GM23338 (cell line): ENCODE data around the gene ANTKMT. TPM values are rescaled to one million over a fixed set of nuclear protein-coding genes. Genes with fewer than 3 reads are reported as not detected.

Source experiments
- ATAC-seq: fragments of 200-7000 bp; cut with Tn5 transposase; 3 replicates; pipeline ENCODE4 v1.9.1; 2020
- DNase-seq: peaks from one replicate; pipeline ENCODE4 v3.0.0-alpha.2; 2015; ENCODE audit warnings: low spot score
- H2AFZ ChIP-seq: fragments of 200-600 bp; sonication (generic); 2 replicates; pipeline ENCODE4 v1.8.0; 2016; ENCODE audit warnings: antibody characterized with exemption, mild to moderate bottlenecking, moderate library complexity
- H3F3A ChIP-seq: fragments of 200-600 bp; sonication (generic); replicated peaks from 2 replicates; pipeline ENCODE4 v1.8.0; 2017; ENCODE audit warnings: antibody characterized with exemption, mixed run types, low read depth
- H3K27ac ChIP-seq: fragments of 200-600 bp; sonication (generic); 2 replicates; pipeline ENCODE4 v1.6.1; 2016; ENCODE audit warnings: low read depth
- H3K27me3 ChIP-seq: fragments of 200-600 bp; sonication (generic); 2 replicates; pipeline ENCODE4 v1.8.0; 2016; ENCODE audit warnings: mild to moderate bottlenecking, mixed run types, moderate library complexity; ENCODE audit not compliant: insufficient read depth
- H3K36me3 ChIP-seq: fragments of 200-600 bp; sonication (generic); 2 replicates; pipeline ENCODE4 v1.8.0; 2016; ENCODE audit warnings: mild to moderate bottlenecking; ENCODE audit not compliant: insufficient read depth
- H3K4me1 ChIP-seq: fragments of 200-600 bp; sonication (generic); 2 replicates; pipeline ENCODE4 v1.8.0; 2016; ENCODE audit warnings: mild to moderate bottlenecking, moderate library complexity; ENCODE audit not compliant: insufficient read depth
- H3K4me2 ChIP-seq: fragments of 200-600 bp; sonication (generic); 2 replicates; pipeline ENCODE4 v1.7.1; 2017; ENCODE audit warnings: mixed run types
- H3K4me3 ChIP-seq: fragments of 200-600 bp; sonication (generic); 2 replicates; pipeline ENCODE4 v1.6.1; 2016; ENCODE audit warnings: mixed run types
- H3K79me2 ChIP-seq: fragments of 200-600 bp; sonication (generic); replicated peaks from 2 replicates; pipeline ENCODE4 v1.8.0; 2017; ENCODE audit warnings: mild to moderate bottlenecking; ENCODE audit not compliant: insufficient read depth
- H3K9me2 ChIP-seq: fragments of 200-600 bp; sonication (generic); 2 replicates; pipeline ENCODE4 v1.8.0; 2017; ENCODE audit not compliant: insufficient read depth
- H4K20me1 ChIP-seq: fragments of 200-600 bp; sonication (generic); replicated peaks from 2 replicates; pipeline ENCODE4 v1.8.0; 2017; ENCODE audit warnings: mild to moderate bottlenecking; ENCODE audit not compliant: insufficient read depth
- H3K27ac Mint-ChIP-seq: 2 replicates; pipeline ENCODE4 v1.8.0; 2020; ENCODE audit warnings: inconsistent platforms, mild to moderate bottlenecking, moderate library complexity, mixed read lengths
- H3K27me3 Mint-ChIP-seq: 3 replicates; pipeline ENCODE4 v1.8.0; 2022; ENCODE audit warnings: low read depth, mild to moderate bottlenecking, moderate library complexity, mixed read lengths, inconsistent platforms; ENCODE audit not compliant: insufficient read depth, poor library complexity
- H3K36me3 Mint-ChIP-seq: 3 replicates; pipeline ENCODE4 v1.8.0; 2021; ENCODE audit warnings: low read depth, mild to moderate bottlenecking, inconsistent platforms, moderate library complexity, mixed read lengths
- H3K4me1 Mint-ChIP-seq: 3 replicates; pipeline ENCODE4 v1.8.0; 2020; ENCODE audit warnings: mild to moderate bottlenecking, inconsistent platforms, mixed read lengths
- H3K4me3 Mint-ChIP-seq: 3 replicates; pipeline ENCODE4 v1.8.0; 2021; ENCODE audit warnings: moderate library complexity, mild to moderate bottlenecking, inconsistent platforms, mixed read lengths
- H3K9me3 Mint-ChIP-seq: 3 replicates; pipeline ENCODE4 v1.8.0; 2020; ENCODE audit warnings: moderate library complexity, mild to moderate bottlenecking, inconsistent platforms, mixed read lengths
- CREB1 ChIP-seq: fragments of 250-450 bp; sonication (Bioruptor Pico); IDR thresholded peaks from 2 replicates; pipeline ENCODE4 v1.5.0; 2020; ENCODE audit warnings: low read depth, mild to moderate bottlenecking, moderate library complexity
- CTCF ChIP-seq, 2 experiments: fragments of 200-600 bp in 1 of 2; sonication (generic) in 1 of 2; conservative IDR thresholded peaks; 2 replicates each; pipeline versions ENCODE4 v1.5.1 to v1.6.1; 2016 to 2017; ENCODE audit warnings: antibody characterized with exemption in 2 of 2, low read depth in 2 of 2, mild to moderate bottlenecking in 2 of 2, moderate library complexity in 1 of 2
- ETS1 ChIP-seq: IDR thresholded peaks from 2 replicates; pipeline ENCODE4 v1.6.1; 2016; ENCODE audit warnings: antibody characterized with exemption
- EZH2 ChIP-seq: fragments of 200-600 bp; sonication (generic); IDR thresholded peaks from one replicate; pipeline ENCODE4 v1.8.0; 2017; ENCODE audit warnings: antibody characterized with exemption, mild to moderate bottlenecking, low read depth; ENCODE audit not compliant: unreplicated experiment
- EZH2phosphoT487 ChIP-seq: fragments of 200-600 bp; sonication (generic); IDR thresholded peaks from one replicate; pipeline ENCODE4 v1.8.1; 2018; ENCODE audit warnings: antibody characterized with exemption; ENCODE audit not compliant: unreplicated experiment
- JUNB ChIP-seq: IDR thresholded peaks from one replicate; pipeline ENCODE4 v1.6.1; 2016; ENCODE audit warnings: antibody characterized with exemption; ENCODE audit not compliant: unreplicated experiment
- NANOG ChIP-seq: IDR thresholded peaks from 2 replicates; pipeline ENCODE4 v1.6.1; 2016; ENCODE audit warnings: antibody characterized with exemption, borderline replicate concordance
- POLR2AphosphoS5 ChIP-seq: IDR thresholded peaks from 2 replicates; pipeline ENCODE4 v1.6.1; 2016; ENCODE audit warnings: antibody characterized with exemption, low read depth
- REST ChIP-seq: IDR thresholded peaks from one replicate; pipeline ENCODE4 v1.6.1; 2018; ENCODE audit warnings: antibody characterized with exemption; ENCODE audit not compliant: unreplicated experiment
- STAT1 ChIP-seq: IDR thresholded peaks from one replicate; pipeline ENCODE4 v1.6.1; 2016; ENCODE audit warnings: antibody characterized with exemption; ENCODE audit not compliant: unreplicated experiment
- ZNF114 ChIP-seq: fragments of 250-450 bp; sonication (Bioruptor Pico); IDR thresholded peaks from 2 replicates; pipeline ENCODE4 v1.5.0; 2020; ENCODE audit warnings: mild to moderate bottlenecking, moderate library complexity
- ZNF331 ChIP-seq: fragments of 250-450 bp; sonication (Bioruptor Pico); IDR thresholded peaks from 2 replicates; pipeline ENCODE4 v1.5.0; 2020; ENCODE audit warnings: low read depth, mild to moderate bottlenecking, moderate library complexity
- polyA plus RNA-seq: library from polyadenylated mRNA; unstranded; fragments of >200 nt; fragmentation: Nextera tagmentation; extraction: Ambion mirVana; gene quantifications from 2 replicates; pipeline ENCODE4 v1.2.1, GENCODE V29; 2016
- total RNA-seq: library from RNA; depleted of rRNA; stranded (reverse); fragments of >200 nt; shearing (Covaris generic); gene quantifications from 2 replicates; pipeline ENCODE4 v1.2.3, GENCODE V29; 2014
- TF ChIP-seq, protein P1 (sequence below): fragments of 250-450 bp; sonication (Bioruptor Pico); IDR thresholded peaks from 2 replicates; pipeline ENCODE4 v1.5.0; 2020; ENCODE audit warnings: mild to moderate bottlenecking, moderate library complexity

Gene ANTKMT
- total and polyA plus RNA-seq, 2 experiments from 2014 or later = 23.8 to 37.2 TPM

- H2AFZ ChIP-seq = no peak overlapping the region
- Mint-ChIP-seq H3K27me3 (peaks cover 12% of the 10 kb centered on the region), H3K4me3 (0 out of 3 replicates have a peak overlapping the region, but pooled peaks have one; percentile 40)
Observed at GRCh38 chr16:675884-676564, 44.9 kb upstream of the ANTKMT start.

More at GRCh38 chr16:675884-676564, 44.9 kb upstream of the ANTKMT start:
- Histone ChIP-seq H3K4me1 (peaks cover 11% of the 10 kb centered on the region; the same call in 1 of the 2 replicates), H3K79me2 (peaks cover 4% of the 10 kb centered on the region; the same call in 1 of the 2 replicates), H3K27ac (no peak overlapping the region), H4K20me1 (peaks cover 3% of the 10 kb centered on the region), H3K27me3 (no peaks in the 10 kb centered on the region), H3F3A (peaks cover 18% of the 10 kb centered on the region), H3K36me3 (peaks cover under 1% of the 10 kb centered on the region; the same call in 1 of the 2 replicates), H3K4me2 (peak overlapping the region; percentile 86), H3K4me3 (peak overlapping the region; percentile 66), H3K9me2 (no peaks in the 10 kb centered on the region)
- TF ChIP-seq ZNF331 (CRISPR knock-in tag) = no peak
- TF ChIP-seq NANOG = no peak
- TF ChIP-seq, protein P1, sequence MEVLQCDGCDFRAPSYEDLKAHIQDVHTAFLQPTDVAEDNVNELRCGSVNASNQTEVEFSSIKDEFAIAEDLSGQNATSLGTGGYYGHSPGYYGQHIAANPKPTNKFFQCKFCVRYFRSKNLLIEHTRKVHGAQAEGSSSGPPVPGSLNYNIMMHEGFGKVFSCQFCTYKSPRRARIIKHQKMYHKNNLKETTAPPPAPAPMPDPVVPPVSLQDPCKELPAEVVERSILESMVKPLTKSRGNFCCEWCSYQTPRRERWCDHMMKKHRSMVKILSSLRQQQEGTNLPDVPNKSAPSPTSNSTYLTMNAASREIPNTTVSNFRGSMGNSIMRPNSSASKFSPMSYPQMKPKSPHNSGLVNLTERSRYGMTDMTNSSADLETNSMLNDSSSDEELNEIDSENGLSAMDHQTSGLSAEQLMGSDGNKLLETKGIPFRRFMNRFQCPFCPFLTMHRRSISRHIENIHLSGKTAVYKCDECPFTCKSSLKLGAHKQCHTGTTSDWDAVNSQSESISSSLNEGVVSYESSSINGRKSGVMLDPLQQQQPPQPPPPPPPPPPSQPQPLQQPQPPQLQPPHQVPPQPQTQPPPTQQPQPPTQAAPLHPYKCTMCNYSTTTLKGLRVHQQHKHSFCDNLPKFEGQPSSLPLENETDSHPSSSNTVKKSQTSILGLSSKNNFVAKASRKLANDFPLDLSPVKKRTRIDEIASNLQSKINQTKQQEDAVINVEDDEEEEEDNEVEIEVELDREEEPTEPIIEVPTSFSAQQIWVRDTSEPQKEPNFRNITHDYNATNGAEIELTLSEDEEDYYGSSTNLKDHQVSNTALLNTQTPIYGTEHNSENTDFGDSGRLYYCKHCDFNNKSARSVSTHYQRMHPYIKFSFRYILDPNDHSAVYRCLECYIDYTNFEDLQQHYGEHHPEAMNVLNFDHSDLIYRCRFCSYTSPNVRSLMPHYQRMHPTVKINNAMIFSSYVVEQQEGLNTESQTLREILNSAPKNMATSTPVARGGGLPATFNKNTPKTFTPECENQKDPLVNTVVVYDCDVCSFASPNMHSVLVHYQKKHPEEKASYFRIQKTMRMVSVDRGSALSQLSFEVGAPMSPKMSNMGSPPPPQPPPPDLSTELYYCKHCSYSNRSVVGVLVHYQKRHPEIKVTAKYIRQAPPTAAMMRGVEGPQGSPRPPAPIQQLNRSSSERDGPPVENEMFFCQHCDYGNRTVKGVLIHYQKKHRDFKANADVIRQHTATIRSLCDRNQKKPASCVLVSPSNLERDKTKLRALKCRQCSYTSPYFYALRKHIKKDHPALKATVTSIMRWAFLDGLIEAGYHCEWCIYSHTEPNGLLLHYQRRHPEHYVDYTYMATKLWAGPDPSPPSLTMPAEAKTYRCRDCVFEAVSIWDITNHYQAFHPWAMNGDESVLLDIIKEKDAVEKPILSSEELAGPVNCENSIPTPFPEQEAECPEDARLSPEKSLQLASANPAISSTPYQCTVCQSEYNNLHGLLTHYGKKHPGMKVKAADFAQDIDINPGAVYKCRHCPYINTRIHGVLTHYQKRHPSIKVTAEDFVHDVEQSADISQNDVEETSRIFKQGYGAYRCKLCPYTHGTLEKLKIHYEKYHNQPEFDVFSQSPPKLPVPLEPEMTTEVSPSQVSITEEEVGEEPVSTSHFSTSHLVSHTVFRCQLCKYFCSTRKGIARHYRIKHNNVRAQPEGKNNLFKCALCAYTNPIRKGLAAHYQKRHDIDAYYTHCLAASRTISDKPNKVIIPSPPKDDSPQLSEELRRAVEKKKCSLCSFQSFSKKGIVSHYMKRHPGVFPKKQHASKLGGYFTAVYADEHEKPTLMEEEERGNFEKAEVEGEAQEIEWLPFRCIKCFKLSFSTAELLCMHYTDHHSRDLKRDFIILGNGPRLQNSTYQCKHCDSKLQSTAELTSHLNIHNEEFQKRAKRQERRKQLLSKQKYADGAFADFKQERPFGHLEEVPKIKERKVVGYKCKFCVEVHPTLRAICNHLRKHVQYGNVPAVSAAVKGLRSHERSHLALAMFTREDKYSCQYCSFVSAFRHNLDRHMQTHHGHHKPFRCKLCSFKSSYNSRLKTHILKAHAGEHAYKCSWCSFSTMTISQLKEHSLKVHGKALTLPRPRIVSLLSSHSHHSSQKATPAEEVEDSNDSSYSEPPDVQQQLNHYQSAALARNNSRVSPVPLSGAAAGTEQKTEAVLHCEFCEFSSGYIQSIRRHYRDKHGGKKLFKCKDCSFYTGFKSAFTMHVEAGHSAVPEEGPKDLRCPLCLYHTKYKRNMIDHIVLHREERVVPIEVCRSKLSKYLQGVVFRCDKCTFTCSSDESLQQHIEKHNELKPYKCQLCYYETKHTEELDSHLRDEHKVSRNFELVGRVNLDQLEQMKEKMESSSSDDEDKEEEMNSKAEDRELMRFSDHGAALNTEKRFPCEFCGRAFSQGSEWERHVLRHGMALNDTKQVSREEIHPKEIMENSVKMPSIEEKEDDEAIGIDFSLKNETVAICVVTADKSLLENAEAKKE (CRISPR knock-in tag) = no peak
- no peak for TF ChIP-seq REST
- no peak for TF ChIP-seq POLR2AphosphoS5
- no peak for TF ChIP-seq ETS1
- TF ChIP-seq CTCF (conservative IDR thresholded peaks at IDR 0.05; ENCODE audit: low read depth in 2 of 2) = no peak
- TF ChIP-seq ZNF114 (CRISPR knock-in tag) = no peak
- no peak for TF ChIP-seq STAT1
- no peak for TF ChIP-seq EZH2phosphoT487
- TF ChIP-seq EZH2 = no peak
- no peak for TF ChIP-seq JUNB
- no peak for TF ChIP-seq CREB1
- peaks cover 9% of the 10 kb centered on the region; the same call in 2 of the 3 replicates for H3K36me3 Mint-ChIP-seq
- H3K4me1 Mint-ChIP-seq = peaks cover 18% of the 10 kb centered on the region
- DNase-seq = peak; percentile 36
- no peak overlapping the region for H3K27ac Mint-ChIP-seq
- no peak; the same call in 2 of the 3 replicates for ATAC-seq
- H3K9me3 Mint-ChIP-seq = no peaks in the 10 kb centered on the region; the same call in 2 of the 3 replicates
